Measurements from ENCODE around the gene CYP2A6. TPM values are rescaled to one million over a fixed set of nuclear protein-coding genes. Genes with fewer than 3 reads are reported as not detected.
"Not testable (repeated sequence)": the region's sequence is repeated elsewhere in the genome, so short reads cannot be mapped to it uniquely, and the experiment has no call there.

The CYP2A6 gene
- total RNA-seq, 1 donor from 2014 or later = not detected

GRCh38 chr19:40875526-40875951 is 25.3 kb upstream of the CYP2A6 start:
- H3K9ac ChIP-seq; H3K36me3 Mint-ChIP-seq; H3K4me1 Mint-ChIP-seq; H3K9me3 Mint-ChIP-seq; H2AFZ ChIP-seq (replicated peaks); H3K27ac Mint-ChIP-seq; H3K27ac ChIP-seq; H3K4me3 ChIP-seq; H3K9me3 ChIP-seq (ENCODE audit: low read depth); H3K36me3 ChIP-seq; H3K79me2 ChIP-seq (ENCODE audit: low read depth); H3K4me3 Mint-ChIP-seq; H3K4me2 ChIP-seq; H4K20me1 ChIP-seq (ENCODE audit: low read depth); H3K27me3 Mint-ChIP-seq (ENCODE audit: insufficient read depth, low read depth); H3F3A ChIP-seq (ENCODE audit: low read depth); H3K4me1 ChIP-seq; DNase-seq (ENCODE audit: low spot score): not testable (repeated sequence)
- peaks cover 28% of the 10 kb centered on the region for H3K27me3 ChIP-seq

GRCh38 chr19:40874874-40875273 is 24.6 kb upstream of the CYP2A6 start:
- not testable (repeated sequence) for H4K20me1 ChIP-seq (ENCODE audit: low read depth); H3K9me3 Mint-ChIP-seq; DNase-seq (ENCODE audit: low spot score); H3K4me1 ChIP-seq; H3K4me1 Mint-ChIP-seq; H3K27ac Mint-ChIP-seq; H3K27me3 Mint-ChIP-seq (ENCODE audit: insufficient read depth, low read depth); H3K9ac ChIP-seq; H3K27ac ChIP-seq; H3F3A ChIP-seq (ENCODE audit: low read depth); H3K4me2 ChIP-seq; H3K36me3 ChIP-seq; H3K4me3 Mint-ChIP-seq; H3K79me2 ChIP-seq (ENCODE audit: low read depth); H2AFZ ChIP-seq (replicated peaks); H3K9me3 ChIP-seq (ENCODE audit: low read depth); H3K4me3 ChIP-seq; H3K36me3 Mint-ChIP-seq
- H3K27me3 ChIP-seq = peaks cover 25% of the 10 kb centered on the region

- H3K27ac Mint-ChIP-seq; H3K4me1 ChIP-seq; H3K4me3 Mint-ChIP-seq; H3K9me3 Mint-ChIP-seq; DNase-seq (ENCODE audit: low spot score); H3K36me3 ChIP-seq; H2AFZ ChIP-seq (replicated peaks); H3F3A ChIP-seq (ENCODE audit: low read depth); H3K27ac ChIP-seq; H3K4me2 ChIP-seq; H3K9me3 ChIP-seq (ENCODE audit: low read depth); H3K36me3 Mint-ChIP-seq; H3K9ac ChIP-seq; H4K20me1 ChIP-seq (ENCODE audit: low read depth); H3K4me1 Mint-ChIP-seq; H3K4me3 ChIP-seq; H3K79me2 ChIP-seq (ENCODE audit: low read depth); H3K27me3 Mint-ChIP-seq (ENCODE audit: insufficient read depth, low read depth): not testable (repeated sequence)
- H3K27me3 ChIP-seq = peaks cover 23% of the 10 kb centered on the region
Observed at GRCh38 chr19:40873873-40874272, 23.6 kb upstream of the CYP2A6 start.

GRCh38 chr19:40872209-40872608 is 22.0 kb upstream of the CYP2A6 start:
- no peaks in the 10 kb centered on the region for H3F3A ChIP-seq (ENCODE audit: low read depth)
- peaks cover under 1% of the 10 kb centered on the region for H3K9me3 Mint-ChIP-seq
- peaks cover under 1% of the 10 kb centered on the region for H3K36me3 Mint-ChIP-seq
- no peaks in the 10 kb centered on the region for H3K4me1 Mint-ChIP-seq
- peaks cover 3% of the 10 kb centered on the region for H3K27me3 Mint-ChIP-seq (ENCODE audit: insufficient read depth, low read depth)
- no peaks in the 10 kb centered on the region for H3K36me3 ChIP-seq
- H2AFZ ChIP-seq (replicated peaks) = no peak overlapping the region
- H3K4me1 ChIP-seq = no peaks in the 10 kb centered on the region
- H3K9ac ChIP-seq = no peak overlapping the region
- no peak for TF ChIP-seq EZH2phosphoT487 (IDR thresholded peaks at IDR 0.05)
- TF ChIP-seq CTCF (IDR thresholded peaks at IDR 0.05) = no peak
- H3K79me2 ChIP-seq (ENCODE audit: low read depth) = no peaks in the 10 kb centered on the region
- no peak overlapping the region for H3K27ac ChIP-seq
- H3K27me3 ChIP-seq = peaks cover 23% of the 10 kb centered on the region
- H3K4me3 Mint-ChIP-seq = no peak overlapping the region
- H3K4me3 ChIP-seq = no peak overlapping the region
- H3K27ac Mint-ChIP-seq = no peak overlapping the region
- no peak overlapping the region for H3K4me2 ChIP-seq
- DNase-seq (ENCODE audit: low spot score) = no peak
- H3K9me3 ChIP-seq (ENCODE audit: low read depth) = no peaks in the 10 kb centered on the region
- H4K20me1 ChIP-seq (ENCODE audit: low read depth) = no peaks in the 10 kb centered on the region

GRCh38 chr19:40867701-40868100 is 17.5 kb upstream of the CYP2A6 start:
- no peaks in the 10 kb centered on the region for H3K4me1 ChIP-seq
- H3K9me3 ChIP-seq (ENCODE audit: low read depth) = no peaks in the 10 kb centered on the region
- no peak overlapping the region for H3K4me3 Mint-ChIP-seq
- no peaks in the 10 kb centered on the region for H3K36me3 ChIP-seq
- H3K27me3 Mint-ChIP-seq (ENCODE audit: insufficient read depth, low read depth) = no peaks in the 10 kb centered on the region
- no peak overlapping the region for H3K4me3 ChIP-seq
- no peak overlapping the region for H3K27ac ChIP-seq
- no peak overlapping the region for H3K9ac ChIP-seq
- H3K27ac Mint-ChIP-seq = no peak overlapping the region
- H3K4me2 ChIP-seq = no peak overlapping the region
- no peaks in the 10 kb centered on the region for H3K4me1 Mint-ChIP-seq
- no peak for DNase-seq (ENCODE audit: low spot score)
- H2AFZ ChIP-seq (replicated peaks) = no peak overlapping the region
- H3K9me3 Mint-ChIP-seq = no peaks in the 10 kb centered on the region
- no peaks in the 10 kb centered on the region for H4K20me1 ChIP-seq (ENCODE audit: low read depth)
- H3K36me3 Mint-ChIP-seq = no peaks in the 10 kb centered on the region
- no peaks in the 10 kb centered on the region for H3F3A ChIP-seq (ENCODE audit: low read depth)
- TF ChIP-seq CTCF (IDR thresholded peaks at IDR 0.05) = no peak
- TF ChIP-seq EZH2phosphoT487 (IDR thresholded peaks at IDR 0.05) = no peak
- TF ChIP-seq EZH2 (IDR thresholded peaks at IDR 0.05) = no peak
- H3K27me3 ChIP-seq = peaks cover 7% of the 10 kb centered on the region
- no peaks in the 10 kb centered on the region for H3K79me2 ChIP-seq (ENCODE audit: low read depth)

- H3K9ac ChIP-seq; H3K27me3 Mint-ChIP-seq (ENCODE audit: insufficient read depth, low read depth); H3K36me3 Mint-ChIP-seq; H3K9me3 Mint-ChIP-seq; H3K4me3 Mint-ChIP-seq; H3K4me1 ChIP-seq; H2AFZ ChIP-seq (replicated peaks); H3K27ac Mint-ChIP-seq; H3K79me2 ChIP-seq (ENCODE audit: low read depth); H3K27ac ChIP-seq; H3K9me3 ChIP-seq (ENCODE audit: low read depth); H3K4me1 Mint-ChIP-seq; H3F3A ChIP-seq (ENCODE audit: low read depth); DNase-seq (ENCODE audit: low spot score); H3K4me2 ChIP-seq; H4K20me1 ChIP-seq (ENCODE audit: low read depth); H3K36me3 ChIP-seq; H3K27me3 ChIP-seq; H3K4me3 ChIP-seq: not testable (repeated sequence)
Observed at GRCh38 chr19:40864739-40865496, 14.7 kb upstream of the CYP2A6 start.
